ENCODE data around the gene HTT-AS.
A peak's percentile ranks its signal among the peaks of the same experiment; 100 is the strongest.

DNA sequence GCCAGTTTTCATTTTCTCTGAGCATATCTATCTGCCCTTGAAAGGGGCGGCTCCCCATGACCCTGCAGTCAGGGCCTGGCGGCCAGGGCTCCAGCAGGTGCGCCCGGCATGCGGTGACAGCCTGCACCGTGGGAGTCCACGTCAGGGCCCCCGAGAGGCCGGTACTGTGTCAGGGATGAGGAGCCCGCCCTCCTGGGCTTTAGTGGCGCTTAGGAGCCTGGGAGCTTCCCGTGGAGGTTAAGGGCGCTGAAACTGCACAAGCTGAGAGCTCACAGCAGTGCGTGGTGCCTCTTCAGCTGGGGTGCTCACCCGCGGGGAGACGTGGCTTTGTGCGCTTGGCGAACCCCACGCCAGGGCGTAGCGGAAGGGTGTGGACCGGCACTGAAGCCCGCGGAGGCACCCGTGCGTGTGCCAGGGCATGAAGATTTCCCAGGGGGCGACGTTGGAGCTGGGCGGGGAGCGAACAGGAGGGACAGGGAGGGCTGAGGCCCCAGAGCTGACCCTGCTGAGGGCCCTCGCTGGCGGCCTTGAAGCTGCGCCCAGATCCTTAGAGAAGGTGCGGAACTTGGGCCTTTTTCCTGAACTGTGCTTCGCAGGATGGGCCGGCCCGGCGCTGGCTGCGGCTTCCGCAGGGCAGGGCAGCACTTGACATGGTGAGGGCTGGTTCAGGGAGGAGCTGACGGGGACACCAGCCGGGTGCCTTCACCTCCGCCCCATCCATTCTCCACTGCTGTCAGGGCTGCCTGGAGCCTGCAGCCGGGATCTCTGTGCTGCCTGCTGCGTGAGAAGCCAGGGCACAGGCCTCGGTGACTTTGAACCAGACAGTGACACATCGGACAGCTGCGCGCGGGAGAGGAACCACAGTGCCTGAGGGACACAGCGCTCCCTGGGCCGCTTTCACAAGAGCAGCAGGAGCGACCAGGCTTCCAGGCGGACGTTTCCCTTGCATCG, 32.9 kb downstream of the HTT-AS start:
- TF ChIP-seq, protein P1, sequence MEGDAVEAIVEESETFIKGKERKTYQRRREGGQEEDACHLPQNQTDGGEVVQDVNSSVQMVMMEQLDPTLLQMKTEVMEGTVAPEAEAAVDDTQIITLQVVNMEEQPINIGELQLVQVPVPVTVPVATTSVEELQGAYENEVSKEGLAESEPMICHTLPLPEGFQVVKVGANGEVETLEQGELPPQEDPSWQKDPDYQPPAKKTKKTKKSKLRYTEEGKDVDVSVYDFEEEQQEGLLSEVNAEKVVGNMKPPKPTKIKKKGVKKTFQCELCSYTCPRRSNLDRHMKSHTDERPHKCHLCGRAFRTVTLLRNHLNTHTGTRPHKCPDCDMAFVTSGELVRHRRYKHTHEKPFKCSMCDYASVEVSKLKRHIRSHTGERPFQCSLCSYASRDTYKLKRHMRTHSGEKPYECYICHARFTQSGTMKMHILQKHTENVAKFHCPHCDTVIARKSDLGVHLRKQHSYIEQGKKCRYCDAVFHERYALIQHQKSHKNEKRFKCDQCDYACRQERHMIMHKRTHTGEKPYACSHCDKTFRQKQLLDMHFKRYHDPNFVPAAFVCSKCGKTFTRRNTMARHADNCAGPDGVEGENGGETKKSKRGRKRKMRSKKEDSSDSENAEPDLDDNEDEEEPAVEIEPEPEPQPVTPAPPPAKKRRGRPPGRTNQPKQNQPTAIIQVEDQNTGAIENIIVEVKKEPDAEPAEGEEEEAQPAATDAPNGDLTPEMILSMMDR (IDR thresholded peaks at IDR 0.05): peak; percentile 18
- no peak for TF ChIP-seq ZFX (IDR thresholded peaks at IDR 0.05; ENCODE audit: borderline replicate concordance)
